ENCODE measurements around the gene TMC3. TPM values are rescaled to one million over a fixed set of nuclear protein-coding genes. Genes with fewer than 3 reads are reported as not detected.

The TMC3 gene
- total RNA-seq, 4 donors from 2014 or later = 0.32 TPM; not detected in 3

GRCh38 chr15:81385721-81386076, 11.7 kb upstream of the TMC3 start:
- DNase-seq (ENCODE audit: low spot score) = no peak
- no peak for ATAC-seq (ENCODE audit: low FRiP score)
- TF ChIP-seq CTCF (IDR thresholded peaks at IDR 0.05) = no peak

DNA sequence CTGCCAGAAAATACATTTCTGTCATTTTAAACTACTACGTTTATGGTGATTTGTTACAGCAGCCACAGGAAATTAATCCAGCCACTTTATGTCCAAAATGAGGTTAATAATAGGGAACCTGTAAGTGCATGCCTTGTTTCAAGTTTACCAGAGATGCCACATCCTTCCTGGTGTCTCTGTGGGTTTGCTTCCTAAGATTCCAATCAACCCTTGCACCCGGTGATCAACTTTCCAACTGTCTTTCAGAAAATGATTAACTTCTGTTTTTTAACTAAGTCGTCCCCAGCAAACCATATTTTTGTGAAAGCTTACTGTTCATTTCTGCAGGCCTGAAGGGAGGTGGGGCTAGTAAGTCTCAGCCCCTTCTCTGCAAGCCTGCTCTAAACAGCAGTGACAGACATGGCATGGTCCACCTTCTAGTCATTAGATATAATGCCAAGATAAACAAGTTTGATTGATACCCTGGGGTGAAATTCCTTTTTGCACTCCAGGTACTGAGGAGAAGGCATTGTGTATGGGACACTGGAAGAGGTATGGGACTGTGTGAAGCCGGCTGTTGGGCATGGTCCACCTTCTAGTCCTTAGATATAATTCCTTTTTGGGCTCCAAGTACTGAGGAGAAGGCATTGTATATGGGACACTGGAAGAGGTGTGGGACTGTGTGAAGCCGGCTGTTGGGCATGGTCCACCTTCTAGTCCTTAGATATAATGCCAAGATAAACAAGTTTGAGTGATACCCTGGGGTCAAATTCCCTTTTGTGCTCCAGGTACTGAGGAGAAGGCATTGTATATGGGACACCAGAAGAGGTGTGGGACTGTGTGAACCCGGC, 11.1 kb upstream of the TMC3 start:
- DNase-seq (ENCODE audit: low spot score) = no peak
- ATAC-seq (ENCODE audit: low FRiP score) = no peak
- no peak for TF ChIP-seq CTCF (IDR thresholded peaks at IDR 0.05)

GRCh38 chr15:81381720-81382119, 7.7 kb upstream of the TMC3 start:
- TF ChIP-seq CTCF (IDR thresholded peaks at IDR 0.05) = no peak
- DNase-seq (ENCODE audit: low spot score) = no peak

GRCh38 chr15:81380668-81381067, 6.7 kb upstream of the TMC3 start:
- ATAC-seq (ENCODE audit: low FRiP score) (no peak), DNase-seq (ENCODE audit: low spot score) (no peak)
- no peak for TF ChIP-seq CTCF (IDR thresholded peaks at IDR 0.05)

More at GRCh38 chr15:81381720-81382119, 7.7 kb upstream of the TMC3 start:
- no peak for ATAC-seq (ENCODE audit: low FRiP score)

GRCh38 chr15:81380203-81380602, 6.2 kb upstream of the TMC3 start:
- no peak for ATAC-seq (ENCODE audit: low FRiP score)
- no peak for TF ChIP-seq CTCF (IDR thresholded peaks at IDR 0.05)
- DNase-seq (ENCODE audit: low spot score) = no peak

- TF ChIP-seq CTCF (IDR thresholded peaks at IDR 0.05) = no peak
- no peak for ATAC-seq (ENCODE audit: low FRiP score)
- DNase-seq (ENCODE audit: low spot score) = no peak
Observed at GRCh38 chr15:81379269-81379668, 5.3 kb upstream of the TMC3 start.

- no peak for ATAC-seq (ENCODE audit: low FRiP score)
Observed at GRCh38 chr15:81378443-81378842, 4.4 kb upstream of the TMC3 start.

More at GRCh38 chr15:81378443-81378842, 4.4 kb upstream of the TMC3 start:
- TF ChIP-seq CTCF (IDR thresholded peaks at IDR 0.05) = no peak
- DNase-seq (ENCODE audit: low spot score) = no peak
